ENCODE measurements around the gene TOGARAM2. TPM values are rescaled to one million over a fixed set of nuclear protein-coding genes. Genes with fewer than 3 reads are reported as not detected.

The TOGARAM2 gene
- total RNA-seq, 1 donor from 2014 or later: 15.4 TPM

DNA sequence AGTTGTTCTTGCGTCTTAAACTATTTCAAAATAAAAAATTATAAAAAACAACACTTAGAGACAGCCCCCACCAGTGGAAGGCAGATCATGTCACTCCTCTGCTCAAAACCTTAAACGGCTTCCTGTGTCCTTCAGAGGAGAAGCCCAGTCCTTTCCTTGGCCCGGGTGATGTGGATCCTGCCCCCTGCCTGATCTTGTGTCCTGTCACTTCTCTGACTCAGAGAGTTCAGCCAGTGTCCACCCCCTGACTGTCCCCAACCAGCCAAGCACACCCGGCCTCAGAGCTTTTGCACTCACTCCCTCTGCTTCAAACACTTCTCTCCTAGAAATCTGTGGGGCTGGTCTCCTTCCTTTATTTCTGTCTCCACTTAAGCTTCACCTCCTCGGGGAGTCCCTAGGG lies 35.4 kb downstream of the TOGARAM2 start:
- ATAC-seq: no peak
- Histone ChIP-seq H3K27ac (no peak overlapping the region), H3K36me3 (no peaks in the 10 kb centered on the region), H3K9me3 (no peaks in the 10 kb centered on the region), H3K4me3 (no peak overlapping the region), H3K4me1 (peaks cover 27% of the 10 kb centered on the region), H3K27me3 (ENCODE audit: low read depth) (no peaks in the 10 kb centered on the region)
- TF ChIP-seq, protein P1, sequence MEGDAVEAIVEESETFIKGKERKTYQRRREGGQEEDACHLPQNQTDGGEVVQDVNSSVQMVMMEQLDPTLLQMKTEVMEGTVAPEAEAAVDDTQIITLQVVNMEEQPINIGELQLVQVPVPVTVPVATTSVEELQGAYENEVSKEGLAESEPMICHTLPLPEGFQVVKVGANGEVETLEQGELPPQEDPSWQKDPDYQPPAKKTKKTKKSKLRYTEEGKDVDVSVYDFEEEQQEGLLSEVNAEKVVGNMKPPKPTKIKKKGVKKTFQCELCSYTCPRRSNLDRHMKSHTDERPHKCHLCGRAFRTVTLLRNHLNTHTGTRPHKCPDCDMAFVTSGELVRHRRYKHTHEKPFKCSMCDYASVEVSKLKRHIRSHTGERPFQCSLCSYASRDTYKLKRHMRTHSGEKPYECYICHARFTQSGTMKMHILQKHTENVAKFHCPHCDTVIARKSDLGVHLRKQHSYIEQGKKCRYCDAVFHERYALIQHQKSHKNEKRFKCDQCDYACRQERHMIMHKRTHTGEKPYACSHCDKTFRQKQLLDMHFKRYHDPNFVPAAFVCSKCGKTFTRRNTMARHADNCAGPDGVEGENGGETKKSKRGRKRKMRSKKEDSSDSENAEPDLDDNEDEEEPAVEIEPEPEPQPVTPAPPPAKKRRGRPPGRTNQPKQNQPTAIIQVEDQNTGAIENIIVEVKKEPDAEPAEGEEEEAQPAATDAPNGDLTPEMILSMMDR (IDR thresholded peaks at IDR 0.05): no peak
- intact Hi-C loops (cut with DNase I): no loop called here
- DNase-seq: no peak

DNA sequence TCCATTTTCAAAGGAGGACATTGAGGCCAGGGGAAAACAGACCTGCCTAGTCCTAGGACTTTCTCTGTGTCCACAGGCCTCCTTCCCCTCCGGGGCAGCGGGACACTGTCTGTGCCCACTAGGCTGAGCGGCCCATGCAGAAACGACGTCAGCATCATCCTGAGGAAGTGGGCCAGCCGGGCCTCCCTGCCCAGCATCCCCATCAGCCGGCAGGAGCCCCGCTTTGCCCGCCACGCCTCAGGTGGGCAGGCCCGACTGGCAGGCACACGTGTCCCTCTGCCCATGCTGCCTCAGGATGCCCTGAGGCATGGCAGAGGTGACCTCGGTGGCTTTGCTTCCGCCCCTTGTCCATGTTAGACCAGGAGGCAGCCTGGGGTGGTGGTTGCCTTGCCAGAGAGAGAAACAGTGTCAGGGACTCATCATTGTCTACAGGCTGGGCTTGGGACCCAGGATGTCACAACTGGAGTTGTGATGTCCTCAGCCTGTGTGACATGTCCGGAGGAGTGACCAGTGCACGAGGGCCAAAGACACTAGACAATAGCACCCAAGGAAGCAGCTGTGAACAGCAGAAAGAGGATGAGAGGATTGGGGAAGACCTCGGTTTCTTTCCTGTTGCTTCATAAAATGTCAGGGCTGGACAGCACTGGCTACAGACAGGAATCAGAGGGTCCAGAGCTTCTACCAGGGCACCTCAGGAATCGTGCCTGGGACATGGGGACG lies 36.8 kb downstream of the TOGARAM2 start:
- intact Hi-C loops (cut with DNase I): no loop called here
- TF ChIP-seq, protein P1 (IDR thresholded peaks at IDR 0.05): no peak
- H3K27me3 ChIP-seq (ENCODE audit: low read depth): no peaks in the 10 kb centered on the region
- DNase-seq (no peak), ATAC-seq (peak in 1 of 2 donors; percentile 4)
- H3K4me1 ChIP-seq: peaks cover 15% of the 10 kb centered on the region
- H3K9me3 ChIP-seq: no peaks in the 10 kb centered on the region
- H3K27ac ChIP-seq: no peak overlapping the region
- H3K36me3 ChIP-seq: no peaks in the 10 kb centered on the region
- no peak overlapping the region for H3K4me3 ChIP-seq

- intact Hi-C loops (cut with DNase I): no loop called here
- TF ChIP-seq, protein P1 (IDR thresholded peaks at IDR 0.05): no peak
- no peak for DNase-seq
- Histone ChIP-seq H3K4me1 (no peaks in the 10 kb centered on the region), H3K9me3 (no peaks in the 10 kb centered on the region), H3K4me3 (no peak overlapping the region), H3K36me3 (no peaks in the 10 kb centered on the region), H3K27me3 (ENCODE audit: low read depth) (no peaks in the 10 kb centered on the region), H3K27ac (no peak overlapping the region)
- ATAC-seq: no peak
These were observed 40.8 kb downstream of the TOGARAM2 start for GRCh38 chr2:29021886-29022285.

GRCh38 chr2:29022679-29023078 lies 41.6 kb downstream of the TOGARAM2 start:
- H3K4me1 ChIP-seq: no peaks in the 10 kb centered on the region
- no peaks in the 10 kb centered on the region for H3K36me3 ChIP-seq
- no peak overlapping the region for H3K4me3 ChIP-seq
- intact Hi-C loops (cut with DNase I): no loop called here
- H3K27ac ChIP-seq: no peak overlapping the region
- H3K27me3 ChIP-seq (ENCODE audit: low read depth): no peaks in the 10 kb centered on the region
- no peak for DNase-seq
- no peaks in the 10 kb centered on the region for H3K9me3 ChIP-seq
- no peak for ATAC-seq
- TF ChIP-seq, protein P1 (IDR thresholded peaks at IDR 0.05): no peak

DNA sequence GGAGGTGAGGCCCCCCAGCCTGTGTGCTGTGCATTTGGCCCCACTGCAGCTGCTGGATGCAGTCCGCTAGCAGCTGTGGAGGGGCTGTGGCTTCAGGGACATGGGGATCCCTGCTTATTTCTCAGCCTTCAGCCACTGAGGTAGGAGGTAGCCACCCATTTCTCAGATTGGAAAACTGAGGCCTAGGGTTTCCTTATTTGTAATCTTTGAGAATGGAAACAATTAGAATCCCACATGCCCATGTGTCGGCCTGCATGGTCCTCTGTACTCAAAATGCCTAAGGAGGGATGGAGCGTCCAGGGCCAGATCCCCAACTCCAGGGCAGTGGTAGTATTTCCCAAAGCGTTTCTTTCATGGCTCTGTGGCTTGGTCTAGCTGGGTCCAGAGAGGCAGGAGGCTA lies 42.1 kb downstream of the TOGARAM2 start:
- TF ChIP-seq, protein P1 (IDR thresholded peaks at IDR 0.05): no peak
- Histone ChIP-seq H3K4me1 (no peaks in the 10 kb centered on the region), H3K4me3 (no peak overlapping the region), H3K27me3 (ENCODE audit: low read depth) (no peaks in the 10 kb centered on the region), H3K27ac (no peak overlapping the region), H3K36me3 (no peaks in the 10 kb centered on the region), H3K9me3 (no peaks in the 10 kb centered on the region)
- ATAC-seq (no peak), DNase-seq (no peak)
- intact Hi-C loops (cut with DNase I): no loop called here

All from lower lobe of right lung (tissue), 2 donors.